HG02943 (cell line): ENCODE data around the gene SERPINB2.

Experiments
- ATAC-seq: cut with Tn5 transposase; IDR thresholded peaks from one replicate; pipeline ENCODE4 v1.9.1; 2021; ENCODE audit warnings: mild to moderate bottlenecking, low read depth, moderate library complexity; ENCODE audit not compliant: unreplicated experiment

The SERPINB2 gene, protein sequence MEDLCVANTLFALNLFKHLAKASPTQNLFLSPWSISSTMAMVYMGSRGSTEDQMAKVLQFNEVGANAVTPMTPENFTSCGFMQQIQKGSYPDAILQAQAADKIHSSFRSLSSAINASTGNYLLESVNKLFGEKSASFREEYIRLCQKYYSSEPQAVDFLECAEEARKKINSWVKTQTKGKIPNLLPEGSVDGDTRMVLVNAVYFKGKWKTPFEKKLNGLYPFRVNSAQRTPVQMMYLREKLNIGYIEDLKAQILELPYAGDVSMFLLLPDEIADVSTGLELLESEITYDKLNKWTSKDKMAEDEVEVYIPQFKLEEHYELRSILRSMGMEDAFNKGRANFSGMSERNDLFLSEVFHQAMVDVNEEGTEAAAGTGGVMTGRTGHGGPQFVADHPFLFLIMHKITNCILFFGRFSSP

DNA sequence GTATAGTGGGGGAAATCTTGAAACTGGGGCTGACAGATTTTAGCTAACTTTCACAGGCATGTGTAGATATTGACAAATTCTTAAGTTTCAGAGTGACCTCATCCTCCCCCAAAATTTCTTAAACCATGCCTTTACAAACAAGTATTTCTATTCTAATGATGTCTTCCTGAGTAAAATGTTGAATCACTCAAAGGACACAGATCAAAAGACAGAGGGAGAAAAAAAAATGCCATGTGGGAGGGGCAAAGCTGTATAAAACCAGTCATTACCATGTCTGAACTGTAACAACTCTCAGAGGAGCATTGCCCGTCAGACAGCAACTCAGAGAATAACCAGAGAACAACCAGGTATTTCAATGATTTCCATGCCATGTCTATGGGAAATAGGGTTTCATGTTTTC lies at the start of gene SERPINB2:
SERPINB2 (plus strand) TSS at position 282 of the 400 bp plus-strand sequence. CDS start 3,740 bp downstream, outside the sequence.
- ATAC-seq = no peak

DNA sequence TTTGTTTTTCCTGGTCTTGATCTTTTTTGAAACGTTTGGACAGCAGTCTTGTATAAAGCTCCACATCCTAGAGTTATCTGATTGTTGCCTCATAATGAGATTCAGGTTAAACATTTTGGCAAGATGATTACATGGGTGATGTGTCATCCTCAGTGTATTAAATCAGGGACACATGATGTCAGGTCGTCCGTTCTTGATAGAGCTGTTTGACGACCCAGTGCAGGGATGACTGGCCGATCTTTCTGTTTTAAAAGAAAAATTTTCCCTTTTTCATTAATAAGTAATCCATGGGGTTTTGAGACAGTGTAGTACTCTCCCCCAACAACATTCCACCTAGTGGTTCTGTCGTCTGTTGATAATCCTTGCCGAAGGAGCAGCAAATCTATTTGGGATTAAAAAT lies 44.5 kb upstream of the SERPINB2 start:
- no peak for ATAC-seq

DNA sequence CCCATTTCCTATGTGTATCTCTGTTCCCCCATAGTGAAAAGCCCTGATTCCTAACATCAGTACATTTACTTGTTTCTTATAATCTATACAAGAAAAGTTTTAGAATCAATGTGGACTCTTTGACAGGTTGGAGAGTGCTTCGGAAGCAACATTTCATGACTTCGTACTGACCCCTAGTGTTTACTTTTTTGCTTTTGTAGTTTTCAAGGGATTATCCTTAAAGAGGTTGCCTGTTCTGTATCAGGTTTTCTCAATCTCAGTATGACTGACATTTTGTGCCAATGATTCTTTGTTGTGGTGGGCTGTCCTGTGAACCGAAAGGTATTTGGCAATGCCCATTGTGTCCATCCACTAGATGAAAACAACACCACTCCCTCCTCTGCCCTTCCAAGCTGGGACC lies 43.3 kb upstream of the SERPINB2 start:
- ATAC-seq = no peak

DNA sequence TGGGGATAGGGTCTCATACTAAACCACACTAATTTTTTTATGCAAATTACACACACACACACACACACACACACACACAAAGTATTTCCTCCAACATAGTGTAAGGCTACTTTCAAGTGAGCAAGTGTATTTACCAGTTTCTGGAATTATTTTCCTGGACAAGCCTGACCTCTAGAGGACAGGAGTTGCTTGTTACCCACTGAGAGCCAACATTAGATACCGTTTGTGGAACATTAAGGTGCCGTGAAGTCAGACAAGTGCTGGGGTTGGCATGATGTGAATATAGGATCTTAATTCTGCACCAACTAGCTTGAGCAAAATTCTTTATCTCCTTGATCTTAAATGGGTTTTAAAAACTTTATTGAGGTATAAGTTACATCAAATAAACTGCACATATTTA lies 39.3 kb upstream of the SERPINB2 start:
- ATAC-seq = no peak

DNA sequence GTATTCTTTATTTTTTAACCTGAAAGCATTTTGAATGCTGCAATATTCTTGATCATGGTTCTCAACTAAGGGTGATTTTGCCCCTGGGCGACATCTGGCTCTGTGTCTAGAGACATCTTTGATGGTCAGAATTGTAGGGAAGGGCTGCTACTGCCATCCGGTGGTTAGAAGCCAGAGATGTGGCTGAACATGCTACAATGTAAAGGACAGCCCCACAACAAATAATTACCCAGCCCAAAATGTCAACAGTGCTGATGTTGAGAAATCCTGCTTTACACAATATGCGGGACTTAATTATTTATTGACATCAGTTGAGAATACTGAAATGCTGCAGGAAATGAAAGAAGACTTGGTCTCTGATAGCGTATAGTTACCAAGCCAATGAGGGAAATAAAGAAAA lies 37.5 kb upstream of the SERPINB2 start:
- no peak for ATAC-seq

DNA sequence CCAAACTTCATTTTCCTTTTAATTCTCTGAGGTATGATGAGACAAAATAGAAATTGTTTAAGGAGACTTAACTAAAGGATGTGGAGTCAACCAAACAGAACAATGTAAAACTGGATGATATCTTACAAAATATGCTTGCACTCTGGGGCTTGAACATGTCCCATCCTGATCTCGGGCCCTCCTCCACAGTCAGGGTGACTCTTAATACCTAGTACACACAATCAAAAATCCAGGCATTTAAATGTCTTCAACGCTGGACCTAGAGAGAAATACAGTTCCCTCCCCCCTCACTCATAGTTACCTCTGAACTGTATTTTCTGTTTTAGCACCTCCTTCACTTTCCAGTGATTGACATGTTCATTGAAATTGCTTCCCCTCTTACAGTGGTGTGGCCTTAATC lies 36.9 kb upstream of the SERPINB2 start:
- ATAC-seq = no peak

DNA sequence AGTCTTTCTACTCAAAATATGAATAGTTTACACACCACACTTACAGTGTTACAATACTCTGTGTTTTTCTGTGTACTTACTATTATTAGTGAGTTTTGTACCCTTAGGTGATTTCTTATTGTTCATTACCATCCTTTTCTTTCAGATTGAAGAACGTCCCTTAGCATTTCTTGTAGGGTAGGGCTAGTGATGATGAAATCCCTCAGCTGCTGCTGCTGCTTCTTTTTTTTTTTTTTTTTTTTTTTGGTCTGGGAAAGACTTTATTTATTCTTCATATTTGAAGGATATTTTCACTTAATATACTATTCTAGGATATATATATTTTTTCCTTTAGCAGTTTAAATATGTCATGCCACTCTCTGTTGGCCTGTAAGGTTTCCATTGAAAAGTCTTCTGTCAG lies 29.0 kb upstream of the SERPINB2 start:
- ATAC-seq = no peak

DNA sequence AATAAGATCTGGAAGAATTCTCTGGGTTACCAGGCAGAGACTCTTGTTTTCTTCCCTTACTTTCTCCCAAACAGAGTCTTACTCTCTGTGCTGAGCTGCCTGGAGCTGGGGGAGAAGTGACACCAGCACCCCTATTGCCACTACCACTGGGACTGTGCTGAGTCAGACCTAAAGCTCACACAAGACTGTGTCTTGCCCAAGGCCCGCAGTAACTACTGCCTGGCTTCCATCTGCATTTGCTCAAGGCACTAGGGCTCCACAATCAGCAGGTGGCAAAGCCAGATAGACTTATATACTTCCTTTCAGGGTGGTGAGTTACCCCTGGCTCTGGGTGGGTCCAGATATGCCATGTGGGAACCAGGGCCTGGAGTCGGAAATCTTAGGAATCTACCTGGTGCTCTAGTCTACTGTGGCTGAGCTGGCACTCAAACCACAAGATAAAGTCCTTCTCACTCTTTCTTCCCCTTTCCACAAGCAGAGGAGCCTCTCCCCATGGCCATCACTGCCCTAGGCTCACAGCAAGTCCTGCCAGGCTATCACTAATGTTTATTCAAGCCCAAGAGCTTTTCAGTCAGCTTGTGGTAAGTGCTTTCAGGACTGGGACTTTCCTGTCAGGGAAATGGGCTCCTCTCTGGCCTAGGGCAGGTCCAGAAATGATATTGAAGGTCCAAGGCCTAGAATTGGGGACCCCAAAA lies 27.6 kb upstream of the SERPINB2 start:
- ATAC-seq = no peak

DNA sequence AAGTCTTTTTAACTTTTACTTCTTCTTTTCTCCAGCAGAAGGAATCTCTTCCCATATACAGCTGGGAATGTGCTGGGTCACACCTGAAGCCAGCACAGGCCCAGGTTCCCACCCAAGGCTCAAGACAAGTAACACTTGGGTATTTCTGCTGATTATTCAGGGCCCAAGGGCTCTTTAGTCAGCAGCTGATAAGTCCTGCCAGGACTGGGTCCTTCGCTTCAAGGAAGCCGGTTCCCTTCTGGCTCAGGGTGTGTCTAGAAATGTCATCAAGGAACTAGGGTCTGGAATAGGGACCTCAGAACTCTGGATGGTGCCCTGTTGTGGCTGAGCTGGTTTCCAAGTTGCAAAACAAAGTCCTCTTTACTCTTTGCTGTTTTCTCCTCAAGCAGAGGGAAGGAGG lies 27.0 kb upstream of the SERPINB2 start:
- no peak for ATAC-seq

DNA sequence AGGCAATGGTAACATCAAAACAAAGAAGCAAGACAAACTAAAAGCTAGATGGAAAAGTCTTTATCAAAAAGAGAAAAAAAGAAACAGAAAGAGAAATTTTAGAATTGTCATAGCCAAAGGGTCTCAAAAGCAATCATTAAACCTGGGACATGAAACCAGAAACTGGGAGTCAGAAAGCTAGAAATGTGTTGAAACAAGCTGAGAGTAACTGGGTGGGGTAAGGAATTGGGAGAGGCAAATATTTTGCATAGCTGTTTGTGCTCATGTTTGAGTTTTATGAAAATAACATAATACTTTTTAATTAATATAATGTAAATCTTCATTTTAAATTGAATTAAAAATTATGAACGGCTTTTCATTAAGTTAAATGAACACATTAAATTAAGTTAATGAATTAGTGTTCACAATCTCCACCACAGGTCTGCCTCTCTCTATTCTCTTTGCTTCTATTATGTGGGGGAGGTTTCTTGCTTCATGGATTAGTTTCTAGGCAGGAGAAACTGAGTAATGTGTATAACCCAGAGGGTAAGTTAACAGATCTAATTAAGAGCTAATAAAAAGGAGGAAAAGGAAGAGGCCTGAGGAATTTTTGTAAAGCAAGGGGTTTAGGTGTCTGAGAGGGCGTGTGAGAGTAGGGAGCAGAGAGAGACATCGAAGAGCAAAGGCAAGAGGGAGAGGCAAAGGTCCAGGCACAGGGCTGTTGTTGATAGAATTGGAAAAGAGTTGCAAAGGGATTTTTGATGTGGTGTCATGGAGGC lies 20.0 kb upstream of the SERPINB2 start:
- no peak for ATAC-seq

DNA sequence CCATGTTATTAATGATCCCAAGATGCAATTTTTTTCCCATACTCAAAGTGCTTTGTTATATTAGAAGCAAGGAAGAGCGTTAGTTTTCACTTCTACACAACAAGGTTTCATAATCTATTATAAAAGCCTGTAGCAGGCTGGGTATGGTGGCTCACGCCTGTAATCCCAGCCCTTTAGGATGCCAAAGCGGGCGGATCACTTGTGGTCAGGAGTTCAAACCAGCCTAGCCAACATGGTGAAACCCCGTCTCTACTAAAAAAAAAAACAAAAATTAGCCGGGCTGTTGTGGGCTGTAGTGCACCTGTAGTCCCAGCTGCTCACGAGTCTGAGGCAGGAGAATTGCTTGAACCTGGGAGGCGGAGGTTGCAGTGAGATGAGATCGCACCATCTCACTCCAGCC lies 19.0 kb upstream of the SERPINB2 start:
- ATAC-seq = no peak

DNA sequence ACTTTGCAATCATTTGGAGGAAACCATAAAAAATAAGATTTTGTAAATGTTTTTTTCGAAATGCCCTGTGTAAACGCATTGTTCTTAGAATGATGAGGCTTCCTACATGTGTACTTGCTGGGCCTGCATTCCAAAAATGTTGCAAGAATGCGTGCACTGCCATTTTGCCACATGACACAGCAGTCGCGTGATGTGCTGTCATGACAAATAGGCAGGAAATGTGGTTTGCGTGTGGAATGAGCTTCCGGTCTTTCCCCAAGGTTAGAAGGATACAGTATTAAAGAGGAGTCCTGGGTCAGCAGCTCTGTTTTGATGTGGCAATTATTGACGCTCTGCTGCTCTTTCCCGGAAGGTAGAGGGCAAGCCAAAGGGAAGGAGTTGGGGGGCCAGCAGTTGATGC lies 18.1 kb upstream of the SERPINB2 start:
- no peak for ATAC-seq

DNA sequence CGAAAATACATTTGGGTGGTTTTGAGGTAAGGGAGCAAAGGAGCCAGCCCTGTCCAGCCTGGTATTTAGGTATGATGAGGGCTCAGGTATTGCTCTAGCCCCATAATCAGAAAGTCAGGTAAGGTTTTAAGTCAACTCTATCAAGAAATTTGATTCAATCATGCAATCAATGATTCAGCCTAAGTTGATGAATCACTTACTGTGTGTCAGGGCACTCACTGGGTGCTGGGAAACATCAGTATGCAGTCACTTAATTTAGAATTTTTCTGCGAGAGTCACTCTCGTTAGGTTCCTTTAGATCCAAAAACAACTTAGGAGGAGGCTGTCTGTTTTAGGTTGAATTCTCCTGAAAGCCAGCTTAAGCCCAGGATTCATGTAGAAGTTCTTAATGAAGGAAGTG lies 17.7 kb upstream of the SERPINB2 start:
- ATAC-seq = no peak

DNA sequence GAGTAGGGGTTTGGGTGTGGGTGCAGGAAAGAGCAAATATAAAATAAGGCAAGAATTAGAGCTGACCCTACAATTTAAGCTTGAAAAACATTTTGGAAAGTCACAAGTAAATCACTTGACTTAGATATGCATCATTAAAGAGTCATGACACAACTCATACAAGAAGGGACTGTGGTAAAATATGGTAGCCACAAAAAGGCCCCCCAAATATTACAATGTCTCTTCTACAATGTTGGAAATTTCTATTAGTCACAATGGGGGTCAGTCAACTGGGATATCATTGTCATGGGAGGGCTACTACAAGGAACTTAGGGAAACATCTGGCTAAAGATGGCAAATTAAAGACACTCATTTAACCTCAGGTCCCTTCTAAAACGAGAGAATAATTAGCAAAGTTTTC lies 15.7 kb upstream of the SERPINB2 start:
- no peak for ATAC-seq

DNA sequence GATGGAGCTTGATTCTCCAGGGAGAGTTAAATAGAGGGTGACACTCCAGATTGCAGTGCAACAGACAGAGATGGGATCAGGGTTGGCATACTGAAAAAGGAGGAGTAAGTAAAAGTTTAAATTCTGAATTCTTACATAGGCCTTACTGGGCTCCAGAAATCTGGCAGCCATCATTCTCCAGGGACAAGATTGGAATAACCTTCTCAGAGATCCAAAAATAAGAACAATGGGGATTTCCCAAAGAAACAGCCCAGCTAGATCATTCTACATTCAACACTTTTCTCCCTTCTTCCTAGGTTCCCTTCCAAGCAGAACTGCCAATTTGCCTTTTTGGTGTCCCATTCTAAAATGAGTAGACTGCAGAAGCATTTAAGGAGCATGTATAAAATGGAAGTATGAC lies 14.9 kb upstream of the SERPINB2 start:
- ATAC-seq = no peak

DNA sequence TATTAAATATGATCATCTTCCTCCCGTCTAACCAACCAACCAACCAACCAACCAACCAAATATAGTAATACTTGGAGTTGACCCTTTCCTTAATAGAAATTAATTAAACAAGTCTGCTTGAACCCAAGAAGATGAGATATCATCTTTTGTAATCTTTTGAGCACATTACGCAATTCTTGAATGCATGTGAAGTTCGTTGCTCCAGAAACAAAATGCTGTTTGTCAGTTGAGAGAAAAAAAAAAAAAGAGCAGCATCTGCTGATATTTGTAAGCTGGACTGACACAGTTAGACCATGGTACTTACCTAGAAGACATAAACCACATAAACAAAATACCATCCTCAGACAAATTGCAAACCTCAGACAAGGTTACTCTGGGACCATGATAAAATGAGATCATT lies 9.2 kb upstream of the SERPINB2 start:
- no peak for ATAC-seq

DNA sequence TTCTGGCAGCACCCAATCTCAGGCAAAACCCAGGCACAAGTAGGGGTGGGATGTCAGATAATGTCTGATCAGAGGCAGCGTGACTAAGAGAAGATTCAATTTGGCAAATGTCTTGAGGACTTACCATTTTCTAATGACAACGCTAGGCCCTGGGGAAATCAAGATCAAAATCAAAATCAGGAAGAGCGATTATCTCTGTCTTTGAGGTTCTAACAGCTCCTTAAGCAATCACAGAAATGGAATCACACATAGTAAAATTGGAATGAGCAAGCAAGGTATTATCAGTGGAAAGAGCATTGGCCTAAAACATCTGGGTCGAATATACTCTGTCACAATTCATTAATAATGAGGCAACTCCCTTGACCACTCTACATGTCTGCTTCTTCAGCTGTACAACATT lies 8.6 kb upstream of the SERPINB2 start:
- no peak for ATAC-seq

DNA sequence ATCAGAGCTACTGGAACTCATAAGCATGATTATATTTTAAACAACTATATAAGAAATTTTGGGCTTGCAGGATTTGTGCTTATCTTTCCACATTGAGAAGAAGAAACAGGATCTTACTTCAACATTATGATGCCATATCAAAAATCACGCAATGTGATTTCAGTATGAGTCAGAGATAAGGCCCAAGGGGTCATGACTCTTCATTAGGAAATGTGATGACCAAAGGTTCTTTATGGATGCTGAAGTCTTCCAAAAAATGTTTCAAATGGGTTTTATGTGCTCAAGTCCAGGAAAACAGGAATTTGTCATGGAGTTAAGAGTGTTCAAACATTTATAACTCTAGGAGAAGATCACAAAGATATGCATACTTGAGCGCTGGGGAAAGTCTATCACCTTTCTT lies 7.8 kb upstream of the SERPINB2 start:
- no peak for ATAC-seq

DNA sequence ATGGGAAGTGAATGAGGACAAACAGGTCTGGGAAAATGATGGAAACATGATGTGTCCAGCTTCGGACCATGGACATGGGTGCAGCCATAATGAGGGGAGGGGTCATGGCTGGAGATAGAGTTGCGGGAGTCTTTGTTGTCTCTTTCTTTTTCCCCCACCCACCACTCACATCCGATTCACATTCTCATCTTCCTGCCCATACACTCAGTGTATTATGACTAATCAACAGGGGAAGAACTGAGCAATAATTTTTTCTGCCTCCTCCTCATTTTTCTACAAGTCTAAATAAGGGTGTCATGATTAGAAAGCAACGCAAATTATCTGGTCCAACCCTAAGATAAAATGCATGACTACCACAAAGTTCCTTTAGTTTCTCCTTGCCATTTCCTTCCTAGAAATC lies 5.7 kb upstream of the SERPINB2 start:
- ATAC-seq = no peak

DNA sequence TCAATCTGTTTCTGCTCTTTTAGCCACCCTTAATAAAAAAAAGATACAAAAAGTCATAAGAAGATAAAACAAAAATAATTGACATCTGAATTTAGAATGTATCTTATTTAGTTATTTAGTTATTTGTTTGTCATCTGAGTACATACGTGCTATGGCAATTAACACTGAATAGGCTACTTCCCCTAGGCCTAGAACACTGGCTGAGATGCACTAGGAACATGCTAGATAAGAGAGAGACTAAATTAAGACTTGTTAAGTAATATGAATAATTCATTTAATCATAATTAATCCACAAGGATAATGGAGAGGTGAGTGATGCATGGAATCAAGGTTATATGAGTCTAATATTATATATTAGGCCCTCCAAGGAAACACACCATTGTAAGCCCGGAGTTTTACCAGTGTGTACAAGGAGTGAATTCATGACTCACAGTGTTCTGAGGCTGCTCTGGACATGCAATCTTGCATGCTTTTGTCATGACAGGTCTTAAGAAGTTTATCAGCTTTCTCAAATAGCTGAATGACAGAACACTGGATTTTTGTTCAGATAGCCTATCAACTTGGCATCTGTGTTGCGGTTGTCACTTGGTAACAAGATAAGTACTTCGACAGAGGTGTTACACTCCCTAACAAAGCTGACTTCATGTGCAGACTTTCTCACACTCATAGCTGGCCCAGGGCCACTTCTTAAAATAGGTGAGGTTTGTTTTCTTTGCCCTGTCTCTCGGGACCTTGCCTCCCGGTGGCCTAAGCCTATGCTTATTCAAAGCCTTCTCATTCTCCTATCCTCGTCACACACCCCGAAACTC lies 5.0 kb upstream of the SERPINB2 start:
- no peak for ATAC-seq

DNA sequence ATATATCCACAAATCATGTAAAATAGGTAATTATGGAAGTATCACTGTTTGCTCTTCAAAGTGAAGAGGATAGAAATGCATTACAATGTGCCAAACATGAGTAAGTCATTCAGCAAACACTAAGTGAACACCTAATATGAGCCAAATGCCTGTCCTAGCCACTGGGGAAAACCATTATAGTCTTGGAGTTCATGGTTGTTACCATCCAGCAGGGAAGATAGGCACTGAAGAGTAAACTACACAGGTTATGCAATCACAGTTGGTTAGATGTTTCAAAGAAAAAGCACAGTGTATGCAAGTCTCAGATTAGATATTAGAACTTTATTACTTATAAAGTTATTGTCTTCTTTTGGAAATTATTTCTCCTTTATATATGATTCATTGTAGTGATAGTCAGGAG lies 3.9 kb upstream of the SERPINB2 start:
- no peak for ATAC-seq
